Neural cell (in vitro differentiated cells): Measurements from ENCODE around the gene SLC25A29. TPM values are rescaled to one million over a fixed set of nuclear protein-coding genes. Genes with fewer than 3 reads are reported as not detected.

Experiments
- H2AFZ ChIP-seq: fragments of 200-600, 300-800 bp; sonication (generic), shearing (Covaris generic); 2 replicates; pipeline ENCODE4 v1.6.0; 2014; ENCODE audit warnings: low read depth, mild to moderate bottlenecking, antibody characterized with exemption, low read length, moderate library complexity
- H3F3A ChIP-seq: fragments of 200-600 bp; shearing (Covaris generic); 2 replicates; pipeline ENCODE4 v1.6.1; 2016; ENCODE audit warnings: mild to moderate bottlenecking, moderate library complexity, mixed read lengths, antibody characterized with exemption, low read length; ENCODE audit not compliant: insufficient read depth, poor library complexity, severe bottlenecking
- H3K27ac ChIP-seq: fragments of 200-600, 300-800 bp; sonication (generic), shearing (Covaris generic); 2 replicates; pipeline ENCODE4 v1.5.1; 2014; ENCODE audit warnings: mild to moderate bottlenecking, low read length, moderate library complexity
- H3K27me3 ChIP-seq: fragments of 300-800, 200-600 bp; sonication (generic), shearing (Covaris generic); 2 replicates; pipeline ENCODE4 v1.6.0; 2014; ENCODE audit warnings: mild to moderate bottlenecking, low read depth, low read length, moderate library complexity; ENCODE audit not compliant: insufficient read depth
- H3K36me3 ChIP-seq: fragments of 300-800, 200-600 bp; sonication (generic), shearing (Covaris generic); 2 replicates; pipeline ENCODE4 v1.5.1; 2014; ENCODE audit warnings: mild to moderate bottlenecking, antibody characterized with exemption, low read length, moderate library complexity; ENCODE audit not compliant: insufficient read depth
- H3K4me2 ChIP-seq: fragments of 300-800, 200-600 bp; sonication (generic), shearing (Covaris generic); 2 replicates; pipeline ENCODE4 v1.6.0; 2014; ENCODE audit warnings: mild to moderate bottlenecking, low read length
- H3K4me3 ChIP-seq: fragments of 300-800, 200-600 bp; sonication (generic), shearing (Covaris generic); 2 replicates; pipeline ENCODE4 v1.5.1; 2014; ENCODE audit warnings: mild to moderate bottlenecking, low read length, moderate library complexity
- H3K79me2 ChIP-seq: fragments of 200-600 bp; shearing (Covaris generic); replicated peaks from 2 replicates; pipeline ENCODE4 v1.6.0; 2014; ENCODE audit warnings: mild to moderate bottlenecking, low read length, moderate library complexity; ENCODE audit not compliant: insufficient read depth
- H3K9ac ChIP-seq: fragments of 300-800, 200-600 bp; sonication (generic), shearing (Covaris generic); 2 replicates; pipeline ENCODE4 v1.6.1; 2016; ENCODE audit warnings: mild to moderate bottlenecking, low read length, mixed read lengths
- H3K9me2 ChIP-seq: fragments of 200-600 bp; shearing (Covaris generic); 2 replicates; pipeline ENCODE4 v1.6.1; 2016; ENCODE audit warnings: mild to moderate bottlenecking, low read length, mixed read lengths; ENCODE audit not compliant: insufficient read depth
- H3K9me3 ChIP-seq: fragments of 200-600, 300-800 bp; sonication (generic), shearing (Covaris generic); 2 replicates; pipeline ENCODE4 v1.6.1; 2016; ENCODE audit warnings: mild to moderate bottlenecking, mixed run types, low read length, moderate library complexity, mixed read lengths
- H4K20me1 ChIP-seq: fragments of 200-600 bp; shearing (Covaris generic); 2 replicates; pipeline ENCODE4 v1.6.1; 2016; ENCODE audit warnings: mild to moderate bottlenecking, mixed run types; ENCODE audit not compliant: insufficient read depth
- CTCF ChIP-seq: fragments of 450-650 bp; IDR thresholded peaks from 2 replicates; pipeline ENCODE4 v1.5.1; 2014; ENCODE audit warnings: antibody characterized with exemption, mild to moderate bottlenecking, moderate library complexity; ENCODE audit not compliant: poor library complexity, severe bottlenecking
- EP300 ChIP-seq: fragments of 450-650 bp; conservative IDR thresholded peaks from 2 replicates; pipeline ENCODE4 v1.6.1; 2014; ENCODE audit warnings: antibody characterized with exemption, mild to moderate bottlenecking, moderate library complexity; ENCODE audit not compliant: poor library complexity, severe bottlenecking
- EZH2 ChIP-seq: fragments of 200-600, 300-800 bp; shearing (Covaris generic), sonication (generic); IDR thresholded peaks from 2 replicates; pipeline ENCODE4 v1.6.1; 2014; ENCODE audit warnings: antibody characterized with exemption, low read length, borderline replicate concordance, mild to moderate bottlenecking; ENCODE audit not compliant: insufficient read depth, poor library complexity, severe bottlenecking
- MXI1 ChIP-seq: fragments of 450-650 bp; conservative IDR thresholded peaks from 2 replicates; pipeline ENCODE4 v1.6.1; 2014; ENCODE audit warnings: antibody characterized with exemption, mild to moderate bottlenecking; ENCODE audit not compliant: poor library complexity, severe bottlenecking
- POLR2AphosphoS5 ChIP-seq: IDR thresholded peaks from 2 replicates; pipeline ENCODE4 v1.6.1; 2012
- RAD21 ChIP-seq: fragments of 450-650 bp; conservative IDR thresholded peaks from 2 replicates; pipeline ENCODE4 v1.6.1; 2014; ENCODE audit warnings: antibody characterized with exemption, mild to moderate bottlenecking, moderate library complexity
- SMC3 ChIP-seq: fragments of 450-650 bp; conservative IDR thresholded peaks from 2 replicates; pipeline ENCODE4 v1.6.1; 2014; ENCODE audit warnings: antibody characterized with exemption, mild to moderate bottlenecking, moderate library complexity; ENCODE audit not compliant: poor library complexity
- TAF1 ChIP-seq: IDR thresholded peaks from 2 replicates; pipeline ENCODE4 v1.6.1; 2012; ENCODE audit warnings: low read depth
- polyA plus RNA-seq: library from polyadenylated mRNA; depleted of rRNA; stranded (reverse); fragments of >200 nt; gene quantifications from 2 replicates; pipeline ENCODE4 v1.2.3, GENCODE V29; 2014
- TF ChIP-seq, protein P1 (sequence below): IDR thresholded peaks from 2 replicates; pipeline ENCODE4 v1.6.1; 2012; ENCODE audit warnings: borderline replicate concordance

Gene SLC25A29
- polyA plus RNA-seq, 1 donor from 2014 or later, result 447 TPM

DNA sequence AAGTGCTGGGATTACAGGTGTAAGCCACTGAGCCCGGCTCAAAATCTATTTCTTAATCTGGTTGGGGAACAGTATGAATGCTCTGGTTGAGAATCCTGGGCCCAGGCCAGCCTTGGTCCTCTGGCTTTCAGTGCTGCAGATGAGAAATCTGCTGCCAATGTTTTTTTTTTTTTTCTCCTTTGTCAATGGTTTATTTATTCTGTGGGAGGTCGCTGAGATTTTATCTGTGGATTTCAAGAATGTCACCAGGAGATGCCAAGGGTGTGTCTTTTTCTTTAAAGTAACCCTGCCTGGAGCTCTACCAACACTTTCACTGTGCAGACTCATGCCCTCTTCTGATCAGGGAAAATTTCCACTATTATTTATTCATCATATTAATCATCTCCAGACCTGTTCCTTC is 3.6 kb downstream of the SLC25A29 start:
- Histone ChIP-seq H3K79me2 (peaks cover 64% of the 10 kb centered on the region), H3K36me3 (no peaks in the 10 kb centered on the region), H3K9me2 (no peaks in the 10 kb centered on the region), H4K20me1 (peaks cover 10% of the 10 kb centered on the region), H3F3A (no peaks in the 10 kb centered on the region), H3K9ac (no peak overlapping the region), H3K9me3 (no peaks in the 10 kb centered on the region), H3K4me2 (no peak overlapping the region), H3K4me3 (no peak overlapping the region), H2AFZ (no peak overlapping the region), H3K27me3 (no peaks in the 10 kb centered on the region), H3K27ac (no peak overlapping the region)
- TF ChIP-seq TAF1 (no peak), RAD21 (no peak), EP300 (no peak), EZH2 (no peak), POLR2AphosphoS5 (no peak), SMC3 (no peak), CTCF (no peak), MXI1 (no peak)
- TF ChIP-seq, protein P1, sequence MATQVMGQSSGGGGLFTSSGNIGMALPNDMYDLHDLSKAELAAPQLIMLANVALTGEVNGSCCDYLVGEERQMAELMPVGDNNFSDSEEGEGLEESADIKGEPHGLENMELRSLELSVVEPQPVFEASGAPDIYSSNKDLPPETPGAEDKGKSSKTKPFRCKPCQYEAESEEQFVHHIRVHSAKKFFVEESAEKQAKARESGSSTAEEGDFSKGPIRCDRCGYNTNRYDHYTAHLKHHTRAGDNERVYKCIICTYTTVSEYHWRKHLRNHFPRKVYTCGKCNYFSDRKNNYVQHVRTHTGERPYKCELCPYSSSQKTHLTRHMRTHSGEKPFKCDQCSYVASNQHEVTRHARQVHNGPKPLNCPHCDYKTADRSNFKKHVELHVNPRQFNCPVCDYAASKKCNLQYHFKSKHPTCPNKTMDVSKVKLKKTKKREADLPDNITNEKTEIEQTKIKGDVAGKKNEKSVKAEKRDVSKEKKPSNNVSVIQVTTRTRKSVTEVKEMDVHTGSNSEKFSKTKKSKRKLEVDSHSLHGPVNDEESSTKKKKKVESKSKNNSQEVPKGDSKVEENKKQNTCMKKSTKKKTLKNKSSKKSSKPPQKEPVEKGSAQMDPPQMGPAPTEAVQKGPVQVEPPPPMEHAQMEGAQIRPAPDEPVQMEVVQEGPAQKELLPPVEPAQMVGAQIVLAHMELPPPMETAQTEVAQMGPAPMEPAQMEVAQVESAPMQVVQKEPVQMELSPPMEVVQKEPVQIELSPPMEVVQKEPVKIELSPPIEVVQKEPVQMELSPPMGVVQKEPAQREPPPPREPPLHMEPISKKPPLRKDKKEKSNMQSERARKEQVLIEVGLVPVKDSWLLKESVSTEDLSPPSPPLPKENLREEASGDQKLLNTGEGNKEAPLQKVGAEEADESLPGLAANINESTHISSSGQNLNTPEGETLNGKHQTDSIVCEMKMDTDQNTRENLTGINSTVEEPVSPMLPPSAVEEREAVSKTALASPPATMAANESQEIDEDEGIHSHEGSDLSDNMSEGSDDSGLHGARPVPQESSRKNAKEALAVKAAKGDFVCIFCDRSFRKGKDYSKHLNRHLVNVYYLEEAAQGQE, result no peak

- no peak overlapping the region for H3K4me2 ChIP-seq
- H3K27me3 ChIP-seq, result no peaks in the 10 kb centered on the region
- H3K9me3 ChIP-seq, result no peaks in the 10 kb centered on the region
- peaks cover 34% of the 10 kb centered on the region for H3K79me2 ChIP-seq
- no peak for TF ChIP-seq SMC3
- no peak for TF ChIP-seq RAD21
- TF ChIP-seq EZH2, result no peak
- no peak for TF ChIP-seq CTCF
- no peak for TF ChIP-seq TAF1
- no peak for TF ChIP-seq MXI1
- no peak for TF ChIP-seq EP300
- no peak overlapping the region for H3K9ac ChIP-seq
- H3K9me2 ChIP-seq, result no peaks in the 10 kb centered on the region
- H4K20me1 ChIP-seq, result peaks cover 4% of the 10 kb centered on the region
- no peak overlapping the region for H2AFZ ChIP-seq
- no peak overlapping the region for H3K27ac ChIP-seq
- H3F3A ChIP-seq, result no peaks in the 10 kb centered on the region
- H3K4me3 ChIP-seq, result no peak overlapping the region
- H3K36me3 ChIP-seq, result no peaks in the 10 kb centered on the region
Measured at GRCh38 chr14:100299238-100299560, 7.0 kb downstream of the SLC25A29 start.
